GM21717 (cell line): ENCODE results near the gene ADGRD1.

ENCODE experiments used
- ATAC-seq: cut with Tn5 transposase; IDR thresholded peaks from one replicate; pipeline ENCODE4 v1.9.1; 2021; ENCODE audit warnings: mild to moderate bottlenecking, moderate library complexity; ENCODE audit not compliant: unreplicated experiment

The ADGRD1 gene

GRCh38 chr12:131018019-131018620, 64.4 kb downstream of the ADGRD1 start:
- ATAC-seq = no peak

DNA sequence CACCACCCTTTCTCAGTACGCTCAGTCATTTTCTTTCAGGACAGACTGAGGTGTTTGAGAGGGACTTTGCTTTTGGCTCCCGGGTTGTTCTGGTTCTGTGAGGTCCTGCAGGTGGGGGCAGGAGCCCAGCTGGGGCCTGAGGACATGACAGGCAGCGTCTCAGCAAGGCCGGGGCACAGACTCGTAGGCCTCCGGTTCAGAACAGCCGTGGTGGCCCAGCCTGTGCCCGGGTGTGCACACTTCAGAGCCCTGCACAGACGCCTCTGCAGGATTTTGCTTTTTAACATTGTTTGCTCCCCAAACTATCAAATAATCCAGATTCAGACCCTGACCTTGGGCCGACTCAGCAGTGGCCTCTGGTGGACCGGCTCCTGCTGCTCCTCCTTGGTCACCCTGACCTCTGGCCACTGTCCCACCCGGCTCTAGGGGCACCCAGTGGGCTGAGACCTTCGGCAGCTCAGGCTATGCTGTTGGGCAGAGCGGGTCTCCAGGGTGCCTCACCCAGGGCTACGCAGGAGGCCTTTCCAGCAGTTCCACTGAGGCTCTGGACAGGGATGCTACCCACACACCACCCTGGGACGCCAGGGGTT, 65.2 kb downstream of the ADGRD1 start:
- no peak for ATAC-seq

GRCh38 chr12:131020326-131021153, 66.8 kb downstream of the ADGRD1 start:
- ATAC-seq = no peak

- no peak for ATAC-seq
Observed at GRCh38 chr12:131021154-131021541, 67.4 kb downstream of the ADGRD1 start.

DNA sequence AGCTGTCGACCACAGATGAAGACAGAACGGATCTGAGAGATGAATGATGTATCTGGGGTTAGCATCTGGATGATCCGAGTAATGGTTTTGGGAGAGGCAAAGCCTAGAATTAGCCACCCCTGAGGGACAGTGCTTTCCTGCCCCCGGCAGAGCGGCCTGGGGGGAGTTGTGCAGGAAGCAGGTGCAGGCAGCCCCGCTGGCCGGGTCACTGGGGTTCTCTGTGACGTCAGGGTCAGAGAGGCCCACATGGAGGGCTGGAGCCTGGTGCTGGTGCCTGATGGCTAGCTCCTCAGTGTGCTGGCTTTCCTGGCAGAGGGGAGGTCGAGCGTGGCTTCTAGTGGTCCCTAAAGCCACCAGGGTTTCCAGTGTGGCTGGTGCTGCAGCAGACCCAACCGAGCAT, 70.3 kb downstream of the ADGRD1 start:
- no peak for ATAC-seq

DNA sequence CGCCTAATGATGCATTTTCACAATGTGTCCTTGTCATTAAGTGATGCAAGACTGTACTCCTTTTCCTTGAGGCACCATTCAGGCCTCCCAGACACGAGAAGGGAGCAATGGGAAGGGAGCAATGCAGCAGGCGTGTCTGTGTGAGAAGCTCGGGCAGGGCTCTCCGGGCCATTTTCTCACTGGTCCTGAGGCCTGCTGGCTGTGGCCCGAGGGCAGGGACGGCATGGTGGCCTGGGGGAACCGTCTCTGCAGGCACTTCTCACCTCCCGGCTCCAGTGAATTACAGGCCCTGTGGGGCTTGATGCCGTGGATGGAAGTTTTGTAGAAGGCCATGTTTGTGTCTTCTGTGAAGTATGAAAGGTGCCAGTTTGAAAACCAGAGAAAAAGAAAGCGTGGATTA, 71.0 kb downstream of the ADGRD1 start:
- no peak for ATAC-seq

- ATAC-seq = no peak
Observed at GRCh38 chr12:131025234-131025633, 71.5 kb downstream of the ADGRD1 start.

- no peak for ATAC-seq
Observed at GRCh38 chr12:131025939-131026702, 72.4 kb downstream of the ADGRD1 start.

GRCh38 chr12:131026754-131027153, 73.0 kb downstream of the ADGRD1 start:
- ATAC-seq = no peak

DNA sequence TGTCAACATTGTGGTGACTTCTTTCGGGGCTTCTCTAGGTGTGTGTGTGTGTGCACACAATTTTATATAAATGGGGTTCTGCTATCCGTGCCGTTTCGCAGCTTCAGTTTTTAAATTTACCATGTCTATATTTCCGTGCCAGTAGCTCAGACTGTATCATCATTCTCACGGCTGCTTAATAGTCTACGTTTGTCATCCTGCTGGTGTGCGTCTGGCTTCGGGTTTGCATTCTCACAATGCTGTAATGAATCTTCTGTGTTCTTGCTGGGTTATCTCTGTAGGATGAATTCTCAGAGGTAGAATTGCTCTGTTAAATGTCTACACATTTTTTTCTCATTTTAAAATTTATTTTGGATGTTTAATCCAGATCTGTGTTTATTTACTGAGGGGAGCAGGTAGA, 73.6 kb downstream of the ADGRD1 start:
- no peak for ATAC-seq

GRCh38 chr12:131027876-131028586, 74.3 kb downstream of the ADGRD1 start:
- ATAC-seq = no peak

- no peak for ATAC-seq
Observed at GRCh38 chr12:131028587-131029338, 75.1 kb downstream of the ADGRD1 start.

DNA sequence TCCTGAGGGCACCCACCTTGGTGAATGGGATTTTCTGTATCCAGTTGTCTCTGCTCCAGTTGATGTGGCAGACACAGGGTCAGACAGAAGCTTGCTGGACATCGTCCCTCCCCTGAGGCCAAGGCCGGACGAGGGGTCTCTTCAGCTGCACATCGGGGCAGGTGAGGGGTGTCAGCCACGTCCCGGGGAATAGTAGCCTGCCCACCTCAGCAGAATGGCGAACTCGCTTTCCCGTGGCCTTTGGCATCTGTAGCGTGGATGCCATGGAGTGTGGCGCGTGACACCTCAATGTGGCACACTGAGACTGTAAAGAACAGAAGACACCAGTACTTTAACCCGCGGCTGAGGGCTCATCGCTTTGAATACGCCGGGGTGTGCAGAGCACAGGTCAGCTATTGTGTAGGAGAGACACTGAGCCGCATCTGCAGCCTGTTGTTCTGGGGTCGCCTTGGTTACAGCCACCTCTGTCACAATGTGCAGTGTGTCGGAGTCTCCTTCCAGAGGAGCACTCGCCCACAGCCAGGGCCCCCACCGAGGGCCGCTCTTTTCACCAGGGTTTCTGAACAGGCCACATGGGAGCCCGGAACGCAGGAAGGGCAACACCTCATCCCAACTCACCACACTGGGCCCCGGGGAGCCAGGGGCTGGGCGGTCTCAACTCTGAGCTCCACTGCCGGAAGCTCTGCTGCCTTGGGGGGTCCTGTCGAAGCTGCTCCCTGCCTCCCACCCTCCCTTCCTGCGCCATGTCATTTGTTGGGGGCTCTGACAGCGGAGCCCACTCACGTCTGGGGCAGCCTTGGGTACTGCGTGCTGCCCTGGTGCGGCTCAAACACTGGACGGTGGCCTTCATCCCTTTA, 77.0 kb downstream of the ADGRD1 start:
- ATAC-seq = no peak

GRCh38 chr12:131032082-131032750, 78.5 kb downstream of the ADGRD1 start:
- ATAC-seq = no peak

DNA sequence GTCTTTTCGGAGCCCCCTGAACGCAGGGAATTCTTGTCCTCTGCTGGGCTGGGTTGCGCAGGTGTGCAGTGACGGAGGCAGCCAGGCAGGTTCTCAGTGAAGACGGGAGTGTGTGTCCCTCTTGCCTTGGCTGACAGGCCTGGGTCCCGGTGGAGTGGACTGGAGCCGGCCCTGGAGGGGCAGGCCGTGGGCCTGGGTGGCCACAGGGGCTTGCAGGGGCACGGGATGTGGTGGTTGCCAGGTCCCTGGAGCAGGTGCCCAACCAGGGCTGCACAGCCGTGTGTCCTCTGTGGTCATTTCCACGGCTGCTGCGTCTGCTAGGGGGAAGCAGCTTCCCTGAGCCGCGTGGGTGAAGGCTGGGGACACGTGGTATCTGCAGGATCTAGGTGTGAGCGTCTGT, 79.8 kb downstream of the ADGRD1 start:
- no peak for ATAC-seq

DNA sequence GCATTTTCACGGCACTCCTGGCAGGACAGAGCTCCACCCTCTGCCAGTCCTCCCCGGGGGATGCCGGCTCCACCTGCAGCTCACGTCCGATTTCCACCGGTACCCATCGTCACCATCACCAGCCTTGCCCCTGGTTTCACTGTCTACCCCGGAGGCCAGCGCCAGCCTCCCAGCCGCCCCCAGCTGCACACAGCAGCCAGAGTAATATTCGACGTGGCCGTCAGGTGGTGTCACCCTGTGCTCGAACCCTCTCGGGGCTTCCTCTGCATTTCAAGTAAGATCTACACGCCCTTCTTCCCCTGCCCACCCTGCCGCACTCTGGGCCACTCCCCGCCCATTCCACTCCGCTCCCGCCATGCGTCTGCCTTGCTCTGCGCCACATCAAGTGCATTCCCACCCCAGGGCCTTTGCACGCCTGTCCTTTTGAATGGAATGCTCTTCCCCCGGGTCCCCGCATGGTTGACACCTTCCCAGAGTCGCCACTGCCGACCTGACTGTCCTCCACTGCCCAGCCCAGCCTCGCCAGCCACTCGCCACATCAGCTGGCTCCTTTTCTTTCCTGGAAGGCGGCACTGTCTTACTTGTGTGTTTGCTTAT, 80.3 kb downstream of the ADGRD1 start:
- ATAC-seq = no peak

- no peak for ATAC-seq
Observed at GRCh38 chr12:131034631-131035244, 81.0 kb downstream of the ADGRD1 start.

- ATAC-seq = no peak
Observed at GRCh38 chr12:131035245-131035681, 81.6 kb downstream of the ADGRD1 start.
